MM.1S (cell line): ENCODE results near the gene PPP1R26.
A peak's percentile ranks its signal among the peaks of the same experiment; 100 is the strongest.

Source experiments
- DNase-seq: peaks from one replicate; pipeline ENCODE4 v3.0.0-alpha.2; 2015
- H2AFZ ChIP-seq: fragments of 300-600 bp; sonication (generic); 2 replicates; pipeline ENCODE4 v1.6.0; 2016; ENCODE audit warnings: antibody characterized with exemption, low read length
- H3F3A ChIP-seq: fragments of 300-600 bp; sonication (generic); 2 replicates; pipeline ENCODE4 v1.6.1; 2016; ENCODE audit warnings: mild to moderate bottlenecking, antibody characterized with exemption, low read length, moderate library complexity, mixed read lengths; ENCODE audit not compliant: insufficient read depth
- H3K27ac ChIP-seq: fragments of 300-600 bp; sonication (generic); 2 replicates; pipeline ENCODE4 v1.5.1; 2016; ENCODE audit warnings: mild to moderate bottlenecking, low read length
- H3K27me3 ChIP-seq: fragments of 300-600 bp; sonication (generic); replicated peaks from 2 replicates; pipeline ENCODE4 v1.6.0; 2016; ENCODE audit warnings: low read length; ENCODE audit not compliant: insufficient read depth
- H3K36me3 ChIP-seq: fragments of 300-600 bp; sonication (generic); replicated peaks from 2 replicates; pipeline ENCODE4 v1.6.1; 2016; ENCODE audit warnings: mild to moderate bottlenecking, low read length, mixed read lengths; ENCODE audit not compliant: insufficient read depth
- H3K4me1 ChIP-seq: fragments of 300-600 bp; sonication (generic); 2 replicates; pipeline ENCODE4 v1.6.1; 2016; ENCODE audit warnings: low read length, mixed read lengths
- H3K4me2 ChIP-seq: fragments of 300-600 bp; sonication (generic); 2 replicates; pipeline ENCODE4 v1.6.0; 2016; ENCODE audit warnings: low read depth, low read length
- H3K4me3 ChIP-seq: fragments of 300-600 bp; sonication (generic); 2 replicates; pipeline ENCODE4 v1.5.1; 2016; ENCODE audit warnings: low read length, mixed read lengths
- H3K79me2 ChIP-seq: fragments of 300-600 bp; sonication (generic); 2 replicates; pipeline ENCODE4 v1.6.1; 2016; ENCODE audit warnings: mixed run types, low read length, mixed read lengths
- H3K9ac ChIP-seq: fragments of 300-600 bp; sonication (generic); 2 replicates; pipeline ENCODE4 v1.6.1; 2016; ENCODE audit warnings: low read length, mixed read lengths
- H3K9me2 ChIP-seq: fragments of 300-600 bp; sonication (generic); replicated peaks from 2 replicates; pipeline ENCODE4 v1.6.1; 2016; ENCODE audit warnings: mild to moderate bottlenecking, low read length, mixed read lengths; ENCODE audit not compliant: insufficient read depth
- H3K9me3 ChIP-seq: fragments of 300-600 bp; sonication (generic); replicated peaks from 2 replicates; pipeline ENCODE4 v1.6.1; 2016; ENCODE audit warnings: mild to moderate bottlenecking, low read length, mixed read lengths; ENCODE audit not compliant: insufficient read depth
- H4K20me1 ChIP-seq: fragments of 300-600 bp; sonication (generic); 2 replicates; pipeline ENCODE4 v1.6.1; 2016; ENCODE audit warnings: mild to moderate bottlenecking, low read length, moderate library complexity, mixed read lengths; ENCODE audit not compliant: insufficient read depth
- CTCF ChIP-seq: fragments of 300-600 bp; sonication (generic); IDR thresholded peaks from 2 replicates; pipeline ENCODE4 v1.5.1; 2016; ENCODE audit warnings: antibody characterized with exemption, low read length, mixed read lengths
- EZH2 ChIP-seq: fragments of 300-600 bp; sonication (generic); optimal IDR thresholded peaks from 2 replicates; pipeline ENCODE3; 2017; ENCODE audit warnings: low read depth, mild to moderate bottlenecking, antibody characterized with exemption, low read length, mixed read lengths
- EZH2phosphoT487 ChIP-seq: fragments of 300-600 bp; sonication (generic); IDR thresholded peaks from 2 replicates; pipeline ENCODE4 v1.6.1; 2018; ENCODE audit warnings: antibody characterized with exemption, low read length

Gene PPP1R26

GRCh38 chr9:135480071-135480939 lies 723 bp downstream of the PPP1R26 start:
- H3K9me3 ChIP-seq = no peaks in the 10 kb centered on the region
- no peaks in the 10 kb centered on the region for H4K20me1 ChIP-seq
- H3K36me3 ChIP-seq = no peaks in the 10 kb centered on the region
- H2AFZ ChIP-seq = peak overlapping the region; percentile 93
- H3K4me1 ChIP-seq = 0 out of 2 replicates have a peak, but pooled peaks cover 6% of the 10 kb centered on the region
- peak overlapping the region; percentile 95 for H3K4me2 ChIP-seq
- H3K9ac ChIP-seq = peak overlapping the region; percentile 42; the same call in 1 of the 2 replicates
- H3K27me3 ChIP-seq = no peaks in the 10 kb centered on the region
- no peak for TF ChIP-seq EZH2
- TF ChIP-seq EZH2phosphoT487 = no peak
- TF ChIP-seq CTCF = no peak
- H3F3A ChIP-seq = peaks cover 20% of the 10 kb centered on the region
- no peak overlapping the region for H3K27ac ChIP-seq
- peak; percentile 25 for DNase-seq
- peaks cover 5% of the 10 kb centered on the region; the same call in 1 of the 2 replicates for H3K79me2 ChIP-seq
- H3K4me3 ChIP-seq = peak overlapping the region; percentile 89
- no peaks in the 10 kb centered on the region for H3K9me2 ChIP-seq

GRCh38 chr9:135480940-135481310 lies 1.3 kb downstream of the PPP1R26 start:
- H3K4me2 ChIP-seq = peak overlapping the region; percentile 95
- no peaks in the 10 kb centered on the region for H3K9me2 ChIP-seq
- H3K36me3 ChIP-seq = no peaks in the 10 kb centered on the region
- peak overlapping the region; percentile 42; the same call in 1 of the 2 replicates for H3K9ac ChIP-seq
- H2AFZ ChIP-seq = peak overlapping the region; percentile 93
- H3F3A ChIP-seq = peaks cover 20% of the 10 kb centered on the region
- H4K20me1 ChIP-seq = no peaks in the 10 kb centered on the region
- H3K4me1 ChIP-seq = 0 out of 2 replicates have a peak, but pooled peaks cover 6% of the 10 kb centered on the region
- peak overlapping the region; percentile 89 for H3K4me3 ChIP-seq
- H3K79me2 ChIP-seq = peaks cover 5% of the 10 kb centered on the region; the same call in 1 of the 2 replicates
- no peak overlapping the region for H3K27ac ChIP-seq
- DNase-seq = peak; percentile 40
- no peaks in the 10 kb centered on the region for H3K9me3 ChIP-seq
- TF ChIP-seq CTCF (no peak; the same call in 1 of the 2 replicates), EZH2 (no peak), EZH2phosphoT487 (no peak)
- H3K27me3 ChIP-seq = no peaks in the 10 kb centered on the region

- no peak overlapping the region for H3K4me2 ChIP-seq
- H3K4me1 ChIP-seq = 0 out of 2 replicates have a peak, but pooled peaks cover 6% of the 10 kb centered on the region
- no peak overlapping the region for H2AFZ ChIP-seq
- H3K36me3 ChIP-seq = no peaks in the 10 kb centered on the region
- no peaks in the 10 kb centered on the region for H3K9me2 ChIP-seq
- H3K9ac ChIP-seq = no peak overlapping the region
- TF ChIP-seq CTCF = no peak
- no peak for TF ChIP-seq EZH2
- TF ChIP-seq EZH2phosphoT487 = no peak
- peaks cover 20% of the 10 kb centered on the region for H3F3A ChIP-seq
- H3K9me3 ChIP-seq = no peaks in the 10 kb centered on the region
- H3K4me3 ChIP-seq = no peak overlapping the region
- H3K27ac ChIP-seq = no peak overlapping the region
- H4K20me1 ChIP-seq = no peaks in the 10 kb centered on the region
- H3K27me3 ChIP-seq = no peaks in the 10 kb centered on the region
- no peak for DNase-seq
- peaks cover 5% of the 10 kb centered on the region; the same call in 1 of the 2 replicates for H3K79me2 ChIP-seq
These were observed 2.6 kb downstream of the PPP1R26 start for GRCh38 chr9:135482015-135482754.
